ENCODE measurements around the gene TNFRSF8.
"Not testable (repeated sequence)": the region's sequence is repeated elsewhere in the genome, so short reads cannot be mapped to it uniquely, and the experiment has no call there.

Gene TNFRSF8

DNA sequence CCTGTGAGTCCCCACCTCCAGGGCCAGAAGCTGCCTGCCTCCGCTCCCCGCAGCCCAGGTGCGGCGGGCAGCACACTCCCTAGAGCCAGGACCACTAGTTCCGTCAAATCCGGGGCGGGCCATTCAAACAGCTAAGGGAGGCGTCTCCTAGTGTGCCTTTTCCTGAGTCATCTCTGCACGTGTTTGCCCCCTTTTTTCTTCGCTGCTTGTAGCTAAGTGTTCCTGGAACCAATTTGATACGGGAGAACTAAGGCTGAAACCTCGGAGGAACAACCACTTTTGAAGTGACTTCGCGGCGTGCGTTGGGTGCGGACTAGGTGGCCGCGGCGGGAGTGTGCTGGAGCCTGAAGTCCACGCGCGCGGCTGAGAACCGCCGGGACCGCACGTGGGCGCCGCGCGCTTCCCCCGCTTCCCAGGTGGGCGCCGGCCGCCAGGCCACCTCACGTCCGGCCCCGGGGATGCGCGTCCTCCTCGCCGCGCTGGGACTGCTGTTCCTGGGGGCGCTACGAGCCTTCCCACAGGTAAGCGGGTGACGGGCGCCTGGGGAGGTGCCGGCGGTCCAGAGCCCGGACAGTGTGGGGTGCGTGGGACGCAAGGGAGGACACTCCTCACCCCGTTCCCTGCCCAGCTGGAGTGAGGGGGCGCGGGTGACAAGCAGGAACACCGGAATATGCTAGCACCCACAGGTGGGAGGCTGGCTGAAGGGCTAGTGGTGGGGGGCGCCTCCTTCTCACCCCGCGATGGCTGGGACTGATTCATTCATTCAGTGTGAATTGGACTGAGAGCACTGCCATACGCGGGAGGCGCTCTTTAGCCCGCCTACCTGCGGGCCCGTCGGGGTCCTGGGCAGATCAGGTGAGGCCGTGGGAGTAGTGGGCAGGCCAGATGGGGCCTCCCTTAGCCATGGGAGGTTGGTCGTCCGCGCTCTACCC, at the start of gene TNFRSF8:
TSS of gene TNFRSF8 (plus strand) at position 163 of the 932 bp plus-strand sequence. CDS start at position 459, 296 bp downstream.
- no peak for FAIRE-seq

DNA sequence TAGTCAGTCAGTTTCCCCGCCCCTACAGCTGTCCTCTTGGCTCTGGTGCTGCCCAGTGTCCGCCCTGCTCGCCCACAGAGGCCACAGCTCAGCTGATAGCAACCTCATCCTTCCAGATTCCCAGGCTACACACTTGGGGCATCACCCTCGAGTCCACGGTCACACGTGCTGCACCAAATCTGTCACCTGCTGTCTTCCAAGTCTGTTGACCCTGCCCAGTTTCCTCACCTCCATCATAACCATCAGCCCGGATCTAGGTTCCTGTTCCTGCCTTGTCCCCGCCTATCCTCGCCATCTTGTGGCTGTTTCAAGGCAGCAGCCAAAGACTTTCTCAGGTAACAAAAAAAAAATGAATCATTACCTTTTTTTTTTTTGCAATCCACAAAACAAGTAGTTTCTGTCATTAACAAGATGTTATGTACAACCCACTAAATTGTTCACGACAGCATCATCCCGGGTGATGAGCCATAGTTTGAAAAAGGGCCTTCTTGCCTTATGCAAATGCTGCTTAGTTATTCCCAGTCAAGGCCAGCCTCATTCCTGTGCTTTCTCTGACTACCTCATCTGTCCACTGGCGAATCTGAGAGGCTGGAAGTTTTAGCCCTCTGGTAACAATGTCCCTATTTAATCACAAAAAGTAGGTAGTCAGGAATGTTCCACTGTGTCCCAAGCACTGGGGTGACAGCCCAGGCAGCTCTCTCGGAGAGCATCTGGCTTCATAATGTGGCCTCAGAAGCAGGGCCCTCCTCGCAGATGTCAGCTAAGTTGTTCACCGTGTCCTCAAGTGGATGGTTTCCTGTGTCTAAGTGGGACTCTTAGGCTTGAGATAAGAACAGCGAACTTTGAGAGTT, 48.7 kb upstream of the TNFRSF8 start:
- FAIRE-seq: no peak

DNA sequence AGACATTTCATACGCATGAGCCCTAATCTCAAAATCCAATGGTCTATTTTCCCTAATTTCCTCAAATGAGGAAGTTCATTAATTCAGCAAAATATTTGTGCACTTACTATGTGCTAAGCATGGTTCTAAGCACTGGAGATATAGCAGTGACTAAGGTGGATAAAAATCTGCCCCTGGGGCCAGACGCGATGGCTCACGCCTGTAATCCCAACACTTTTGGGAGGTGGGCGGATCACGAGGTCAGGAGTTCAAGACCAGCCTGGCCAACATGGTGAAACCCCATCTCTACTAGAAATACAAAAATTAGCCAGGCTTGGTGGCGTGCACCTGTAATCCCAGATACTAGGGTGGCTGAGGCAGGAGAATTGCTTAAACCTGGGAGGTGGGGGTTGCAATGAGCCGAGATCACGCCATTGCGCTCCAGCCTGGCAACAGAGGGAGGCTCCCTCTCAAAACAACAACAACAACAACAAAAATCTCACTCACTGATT, 48.1 kb upstream of the TNFRSF8 start:
- no peak for FAIRE-seq

DNA sequence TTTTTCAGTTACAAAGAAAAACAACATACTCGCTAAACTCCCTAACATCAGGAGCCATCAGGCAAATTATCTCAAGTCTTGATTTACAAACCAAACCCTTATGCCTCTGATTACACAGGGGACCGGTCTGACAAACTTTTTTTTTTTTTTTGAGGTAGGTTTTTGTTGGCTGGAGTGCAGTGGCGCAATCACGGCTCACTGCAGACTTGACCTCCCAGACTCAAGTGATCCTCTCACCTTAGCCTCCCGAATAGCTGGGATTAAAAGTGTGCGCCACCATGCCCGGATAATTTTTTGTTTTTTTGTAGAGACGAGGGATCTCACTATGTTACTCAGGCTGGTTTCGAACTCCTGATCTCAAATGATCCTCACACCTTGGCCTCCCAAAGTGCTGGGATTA, 47.6 kb upstream of the TNFRSF8 start:
- no peak for FAIRE-seq

DNA sequence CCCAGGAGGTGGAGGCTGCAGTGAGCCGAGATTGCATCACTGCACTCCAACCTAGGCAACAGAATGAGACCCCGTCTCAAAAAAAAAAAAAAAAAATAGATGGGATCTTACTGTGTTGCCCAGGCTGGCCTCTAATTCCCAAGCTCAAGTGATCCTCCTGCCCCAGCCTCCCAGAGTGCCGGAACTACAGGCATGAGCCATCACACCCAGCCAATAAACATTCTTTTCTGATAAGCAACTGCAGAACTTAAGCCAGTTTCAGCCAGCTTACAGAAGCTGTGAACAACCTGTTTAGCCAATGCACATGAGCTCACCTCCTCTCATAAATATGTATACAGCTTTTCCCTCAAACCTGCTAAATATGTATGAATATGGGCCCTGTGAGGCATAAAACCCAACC, 46.9 kb upstream of the TNFRSF8 start:
- no peak for FAIRE-seq

DNA sequence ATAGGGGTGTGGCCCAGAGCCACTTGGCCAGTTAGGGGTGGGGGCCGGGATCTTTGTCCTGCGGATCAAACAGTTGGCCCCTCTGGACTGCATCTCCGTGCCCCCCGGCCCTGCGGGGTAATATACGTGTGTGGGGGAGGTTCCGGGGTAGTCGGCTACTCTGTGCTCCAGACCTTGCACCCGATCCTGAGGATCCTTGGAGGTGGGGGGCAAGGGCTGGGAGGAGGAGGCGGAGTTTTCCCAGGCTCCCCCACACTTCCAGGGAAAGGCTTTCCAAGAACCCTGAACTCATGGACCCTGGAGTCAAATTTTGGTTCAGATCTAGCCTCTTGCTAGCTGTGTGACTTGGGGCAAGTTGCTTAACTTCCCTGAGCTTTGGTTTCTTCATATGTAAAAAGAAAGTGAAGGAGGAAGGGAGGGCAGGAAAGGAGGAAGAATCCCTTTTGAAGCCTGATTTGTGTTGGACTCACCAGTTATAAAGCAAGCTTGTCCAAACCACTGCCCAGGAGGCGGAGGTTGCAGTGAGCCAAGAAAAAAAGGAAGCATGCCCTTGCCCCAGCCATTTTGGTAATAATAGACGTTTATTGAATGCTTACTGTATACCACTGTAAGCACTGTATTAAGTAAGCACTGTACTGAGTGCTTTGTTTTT, 43.1 kb upstream of the TNFRSF8 start:
- FAIRE-seq: no peak

DNA sequence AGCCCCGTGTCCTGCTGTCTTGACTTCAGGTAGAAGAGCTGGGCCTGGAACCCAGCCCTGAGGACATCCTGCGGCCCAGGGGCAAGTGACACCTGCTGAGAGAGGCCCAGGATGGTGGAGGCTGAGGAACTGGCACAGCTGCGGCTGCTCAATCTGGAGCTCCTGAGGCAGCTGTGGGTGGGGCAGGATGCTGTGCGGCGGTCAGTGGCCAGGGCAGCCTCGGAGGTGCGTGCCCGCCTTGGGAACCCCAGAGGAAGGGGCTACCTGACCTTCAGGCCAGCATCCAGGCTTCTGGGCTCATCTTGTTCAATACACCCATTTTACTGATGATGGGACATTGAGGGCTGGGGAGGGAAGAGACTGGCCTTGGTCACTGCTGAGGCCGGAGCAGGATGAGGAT, 41.5 kb upstream of the TNFRSF8 start:
- no peak for FAIRE-seq

DNA sequence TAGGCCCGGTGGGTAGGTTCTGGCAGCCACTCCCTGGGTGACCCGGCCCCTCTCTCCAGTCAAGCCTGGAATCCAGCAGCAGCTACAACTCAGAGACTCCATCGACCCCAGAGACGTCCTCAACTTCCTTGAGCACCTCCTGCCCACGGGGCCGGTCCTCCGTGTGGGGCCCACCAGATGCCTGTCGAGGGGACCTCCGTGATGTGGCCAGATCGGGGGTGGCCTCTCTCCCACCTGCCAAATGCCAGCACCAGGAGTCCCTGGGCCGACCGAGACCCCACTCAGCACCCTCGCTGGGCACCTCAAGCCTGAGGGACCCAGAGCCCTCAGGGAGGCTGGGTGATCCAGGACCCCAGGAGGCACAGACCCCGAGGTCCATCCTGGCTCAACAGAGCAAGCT, 41.1 kb upstream of the TNFRSF8 start:
- no peak for FAIRE-seq

DNA sequence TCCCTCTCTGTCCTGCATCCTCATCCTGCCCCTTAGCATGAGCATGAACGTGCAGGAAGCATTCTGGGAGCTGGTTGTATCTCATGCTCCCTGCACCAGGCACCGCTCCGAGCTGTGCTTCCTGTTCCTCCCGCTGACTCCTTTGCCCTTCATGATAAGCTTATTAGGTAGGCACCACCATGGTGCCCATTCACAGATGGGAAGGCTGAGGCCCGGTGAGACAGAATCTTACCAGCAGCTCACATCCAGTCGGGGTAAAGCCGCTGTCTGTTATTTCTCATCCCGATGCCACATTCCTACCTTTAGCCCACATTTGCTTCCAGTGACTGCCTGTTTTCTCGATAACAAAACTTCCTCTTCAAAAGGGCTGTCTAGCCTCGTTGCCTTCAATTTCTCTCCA, 36.5 kb upstream of the TNFRSF8 start:
- FAIRE-seq: no peak

DNA sequence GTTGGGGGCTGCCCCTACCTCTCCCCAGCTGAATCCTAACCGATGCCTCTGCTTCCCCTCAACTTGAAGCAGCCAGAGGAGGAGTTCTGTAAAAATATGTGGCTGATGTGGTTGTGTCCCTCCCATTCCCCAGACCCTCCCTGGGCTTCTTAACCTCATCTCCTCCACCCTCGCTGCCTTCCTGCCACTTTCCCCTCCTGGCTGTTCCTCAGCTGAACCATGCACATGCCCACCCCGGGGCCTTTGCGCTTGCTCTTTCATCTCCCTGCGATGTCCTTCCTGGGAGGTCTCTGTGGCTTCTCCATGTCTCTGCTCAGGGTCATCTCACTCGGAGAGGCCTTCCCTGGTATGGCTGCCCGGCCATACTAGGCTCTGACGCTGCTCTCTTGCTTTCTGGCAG, 34.9 kb upstream of the TNFRSF8 start:
- FAIRE-seq: no peak

DNA sequence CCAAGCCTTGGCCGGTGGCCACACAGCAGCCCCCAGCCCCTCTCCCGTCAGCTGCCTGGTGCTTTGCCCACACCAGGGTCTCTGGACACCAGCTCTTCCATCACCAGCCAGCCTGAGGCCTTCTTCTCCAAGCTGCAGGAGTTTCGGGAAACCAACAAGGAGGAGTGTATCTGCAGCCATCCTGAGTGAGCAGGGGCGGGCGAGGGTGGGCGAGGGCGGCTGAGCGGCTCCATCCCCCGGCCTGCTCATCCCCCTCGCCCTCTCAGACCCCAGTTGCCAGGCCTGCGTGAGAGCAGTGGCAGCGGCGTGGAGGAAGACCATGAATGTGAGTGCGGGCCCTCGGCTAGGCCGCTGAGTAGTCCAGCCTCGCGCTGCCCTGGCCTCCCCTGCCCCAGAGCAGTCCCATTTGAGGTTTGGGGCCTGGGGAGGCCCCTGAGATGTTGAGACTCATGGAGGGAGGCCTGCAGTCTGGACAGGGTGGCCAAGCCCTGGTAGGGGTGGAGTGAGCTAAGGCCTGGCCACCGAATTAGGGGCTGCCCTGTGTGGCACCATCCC, 34.1 kb upstream of the TNFRSF8 start:
- FAIRE-seq: no peak

DNA sequence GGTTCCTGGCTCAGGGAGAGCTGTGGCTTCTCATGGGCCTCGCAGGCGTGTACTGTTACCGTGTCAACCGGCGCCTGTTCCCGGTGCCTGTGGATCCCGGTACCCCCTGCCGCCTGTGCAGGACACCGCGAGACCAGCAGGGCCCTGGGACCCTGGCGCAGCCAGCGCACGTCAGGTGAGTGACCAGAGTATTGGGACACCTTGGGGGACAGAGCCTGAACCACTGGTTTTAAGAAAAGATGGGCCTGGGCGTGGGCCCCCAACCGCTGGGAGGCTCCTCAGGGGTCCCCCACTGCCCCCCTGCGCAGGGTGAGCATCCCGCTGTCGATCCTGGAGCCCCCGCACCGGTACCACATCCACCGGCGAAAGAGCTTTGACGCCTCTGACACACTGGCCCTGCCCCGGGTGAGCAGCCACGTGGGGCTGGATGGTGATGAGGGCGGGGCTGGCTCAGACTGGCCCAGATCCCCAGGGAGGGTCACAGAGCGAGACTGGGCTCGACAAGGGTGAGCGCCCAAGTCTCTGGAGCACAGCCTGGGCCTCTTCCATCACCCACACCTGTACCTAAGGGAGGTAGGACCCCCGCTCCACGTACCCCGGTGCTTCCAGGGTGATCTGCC, 33.3 kb upstream of the TNFRSF8 start:
- no peak for FAIRE-seq

DNA sequence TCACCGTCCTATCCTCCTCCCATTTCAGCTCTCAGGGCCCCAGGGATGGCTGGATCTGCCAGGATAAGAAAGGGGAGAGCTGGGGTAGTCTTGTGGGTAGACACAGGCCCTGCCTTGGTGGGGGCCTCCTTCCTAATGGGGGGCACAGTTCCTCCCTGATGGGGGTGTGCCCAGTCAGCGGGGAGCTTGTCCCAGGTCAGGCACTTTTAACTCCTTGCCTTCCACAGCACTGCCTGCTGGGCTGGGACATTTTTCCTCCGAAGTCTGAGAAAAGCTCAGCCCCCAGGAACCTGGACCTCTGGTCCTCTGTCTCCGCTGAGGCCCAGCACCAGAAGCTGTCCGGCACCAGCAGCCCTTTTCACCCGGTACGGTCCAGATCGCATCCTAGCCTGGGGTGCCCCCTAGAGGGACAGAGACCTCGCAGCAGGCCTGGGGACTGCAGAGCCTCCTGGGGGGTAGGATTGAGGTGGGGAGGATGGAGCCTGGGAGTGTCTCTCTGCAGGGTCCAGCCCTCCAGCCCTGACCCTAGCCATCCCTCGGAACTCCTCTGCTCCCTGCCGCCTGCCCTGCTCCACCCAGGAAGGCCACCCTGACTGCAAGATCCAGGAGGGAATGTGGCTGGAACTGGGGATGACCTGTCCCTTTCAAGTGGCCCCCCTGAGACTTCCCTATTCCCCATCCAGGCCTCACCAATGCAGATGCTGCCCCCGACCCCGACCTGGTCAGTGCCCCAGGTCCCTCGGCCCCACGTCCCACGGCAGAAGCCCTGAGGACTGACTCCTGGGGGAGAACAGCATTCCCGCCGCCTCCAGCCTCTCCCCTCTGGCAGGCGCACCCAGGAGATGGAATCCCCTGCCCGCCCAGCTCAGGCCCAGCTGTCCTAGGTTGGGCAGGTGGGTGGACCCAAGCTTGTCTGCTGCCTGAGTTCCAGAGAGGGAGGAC, 31.8 kb upstream of the TNFRSF8 start:
- no peak for FAIRE-seq

DNA sequence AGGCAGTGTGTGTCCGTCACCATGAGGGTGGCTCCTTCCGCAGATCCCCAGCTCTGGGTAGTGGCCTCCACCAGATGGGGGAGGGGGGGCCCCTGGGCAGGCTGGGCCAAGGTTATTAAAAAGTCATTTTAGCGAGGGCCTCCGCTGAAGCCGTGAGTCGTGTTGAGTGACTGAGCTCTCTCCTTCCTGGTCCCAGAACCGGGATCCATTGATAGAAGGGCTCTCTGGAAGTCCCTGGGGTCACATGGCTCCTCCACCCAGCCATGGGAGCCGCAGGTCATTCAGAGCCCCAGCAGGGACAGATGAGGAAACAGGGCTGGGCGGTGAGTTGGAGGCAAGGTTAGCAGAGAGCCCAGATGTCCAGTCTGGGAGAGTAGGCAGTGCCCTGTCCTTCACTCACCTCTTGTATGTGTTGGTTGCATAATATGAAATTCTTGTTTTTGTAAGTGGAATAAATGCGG, 30.9 kb upstream of the TNFRSF8 start:
- no peak for FAIRE-seq

DNA sequence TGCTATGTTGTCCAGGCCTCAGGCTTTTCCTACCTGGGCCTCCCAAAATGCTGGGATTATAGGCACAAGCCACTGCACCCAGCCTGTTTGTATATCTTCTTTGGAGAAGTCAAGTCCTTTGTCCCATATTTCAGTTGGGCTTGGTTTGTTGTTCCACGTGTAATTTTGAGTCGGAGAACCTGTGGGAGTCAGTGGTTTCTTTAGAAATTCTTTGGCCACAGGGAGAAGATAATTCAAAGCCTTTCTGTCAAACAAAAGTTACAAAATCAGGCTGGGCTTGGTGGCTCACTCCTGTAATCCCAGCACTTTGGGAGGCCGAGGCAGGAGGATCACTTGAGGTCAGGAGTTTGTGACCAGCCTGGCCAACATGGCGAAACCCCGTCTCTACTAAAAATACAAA, 29.7 kb upstream of the TNFRSF8 start:
- FAIRE-seq: not testable (repeated sequence)

DNA sequence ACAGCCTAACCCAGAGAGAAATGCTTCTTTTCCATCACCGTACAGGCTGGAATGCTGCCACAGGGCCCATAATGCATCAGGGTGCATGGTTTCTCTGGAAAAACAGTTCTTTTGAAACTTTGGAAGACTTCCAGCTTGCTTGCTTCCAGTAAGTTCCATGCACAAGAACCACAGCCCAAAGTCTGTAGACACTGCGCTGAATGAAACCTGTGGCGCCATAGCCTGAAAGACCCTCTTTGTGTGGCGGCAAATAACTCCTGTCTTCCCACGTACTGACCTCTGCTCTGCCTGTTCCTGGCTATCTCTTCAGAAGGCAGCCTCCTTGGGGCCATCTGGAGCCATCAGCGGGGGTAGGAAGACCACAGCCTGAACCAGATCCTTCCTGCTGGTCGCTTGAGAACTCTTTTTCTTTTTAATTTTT, 28.7 kb upstream of the TNFRSF8 start:
- FAIRE-seq: no peak

DNA sequence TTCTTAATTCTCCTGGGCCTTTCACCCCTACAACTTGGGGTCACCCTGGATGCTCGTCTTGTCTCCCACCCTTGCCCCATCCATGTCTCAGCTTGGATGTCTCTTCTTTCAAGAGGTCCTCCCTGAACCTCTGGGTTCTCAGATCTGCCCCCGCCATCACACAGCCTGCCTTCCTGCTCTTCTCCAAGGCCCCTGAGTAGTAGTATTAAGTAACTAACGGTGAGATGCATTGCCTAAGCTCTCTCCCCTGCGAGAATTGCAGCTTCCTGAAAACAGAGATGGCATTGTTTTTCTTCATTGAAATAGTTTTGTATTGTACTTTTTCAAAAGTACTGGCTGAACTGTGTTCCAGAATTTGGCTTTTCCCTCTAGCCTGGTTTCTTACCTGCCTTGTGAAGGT, 27.8 kb upstream of the TNFRSF8 start:
- FAIRE-seq: no peak

DNA sequence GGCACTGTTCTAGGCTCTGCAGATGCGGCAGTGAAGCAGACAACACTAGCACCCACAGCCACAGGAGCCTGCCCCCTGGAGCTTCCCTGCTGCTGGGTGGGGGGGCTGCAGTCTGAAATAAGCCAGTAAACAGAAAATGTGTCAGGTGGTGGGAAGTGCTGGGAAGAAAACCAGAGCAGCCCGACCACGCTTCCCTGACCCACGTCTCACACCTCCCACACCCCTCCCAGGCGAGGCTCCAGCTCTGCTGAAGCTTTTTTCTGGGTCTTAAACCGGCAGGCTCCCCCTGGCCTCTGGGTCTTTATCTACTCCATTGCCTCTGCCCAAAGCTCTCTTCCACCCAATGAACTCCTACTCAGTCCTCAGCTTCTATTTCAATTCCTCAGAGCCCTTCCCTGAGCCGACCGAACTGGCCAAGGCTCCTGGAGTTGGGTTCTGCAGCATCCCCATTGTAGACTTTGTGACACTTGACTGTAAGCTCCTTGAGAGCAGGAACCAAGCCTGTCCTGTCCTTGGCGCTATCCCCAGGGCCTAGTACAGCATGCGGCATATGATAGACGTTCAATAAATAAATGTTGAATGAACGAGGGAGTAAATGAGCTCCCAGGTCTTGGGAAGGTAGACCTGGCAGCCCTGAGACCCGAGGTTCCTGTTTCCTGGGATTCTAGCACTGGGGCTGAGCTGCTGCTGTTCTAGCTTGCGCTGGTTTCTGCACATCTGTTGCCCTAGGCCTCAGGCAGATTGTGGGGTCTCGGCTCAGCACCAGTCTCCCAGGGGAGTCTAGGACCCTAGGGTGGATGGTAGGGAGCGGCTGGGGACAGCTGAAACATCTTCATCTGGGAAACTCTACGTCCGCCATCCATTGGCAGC, 25.4 kb upstream of the TNFRSF8 start:
- no peak for FAIRE-seq

DNA sequence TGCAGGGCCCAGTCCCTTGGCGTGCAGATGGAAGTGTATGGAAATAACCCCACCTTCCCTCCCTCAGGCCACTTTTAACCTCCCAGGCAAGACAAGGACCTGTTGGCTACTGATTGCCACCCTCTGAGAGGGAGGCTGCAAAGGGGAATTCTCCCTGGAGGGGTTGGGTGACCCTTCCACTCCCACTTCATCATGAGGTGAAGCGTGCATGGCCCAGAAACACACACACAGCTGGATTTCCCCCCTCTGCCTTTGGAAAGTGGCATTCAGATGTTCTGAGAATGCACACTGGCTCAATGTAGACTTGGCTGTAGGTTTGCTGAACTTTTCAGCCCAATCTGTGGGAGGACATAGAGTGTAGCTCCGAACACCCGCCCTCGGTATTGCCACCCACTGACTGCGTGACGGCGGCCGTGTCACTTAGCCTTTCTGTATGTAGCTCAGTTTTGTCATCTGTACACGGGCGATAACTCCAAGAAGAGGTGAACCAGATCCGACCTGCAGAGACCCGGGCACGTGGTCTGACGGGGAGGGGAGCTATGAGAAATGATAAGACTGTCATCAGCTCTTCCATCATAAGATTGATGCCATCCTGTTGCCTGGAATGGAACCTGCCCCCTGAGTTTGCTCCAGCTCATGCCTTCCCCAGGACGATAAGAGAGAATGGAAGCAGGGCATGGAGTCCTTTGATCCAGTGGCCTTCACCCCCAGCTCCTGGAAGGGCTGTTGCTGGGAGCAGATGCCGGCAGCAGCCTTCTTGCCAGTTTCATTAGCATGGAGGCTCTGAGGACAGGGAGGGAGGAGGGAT, 24.5 kb upstream of the TNFRSF8 start:
- FAIRE-seq: no peak

Data from A204.1 (cell line).